Activated CD8-positive, alpha-beta memory T cell treated with anti-CD3 and anti-CD28 coated beads for 1 hour (primary cell): ENCODE data around the gene ITCH.
"Not testable (repeated sequence)": the region's sequence is repeated elsewhere in the genome, so short reads cannot be mapped to it uniquely, and the experiment has no call there.

Experiments used
- DNase-seq, 2 donors: peaks; one replicate each; pipeline ENCODE4 v3.0.0-alpha.2; 2020; ENCODE audit warnings: low read depth in 1 of 2; ENCODE audit errors: extremely low read depth in 1 of 2

ITCH gene

GRCh38 chr20:34377072-34377847 is 14.2 kb downstream of the ITCH start:
- DNase-seq, result no peak

- DNase-seq, result no peak
These were observed 19.1 kb downstream of the ITCH start for GRCh38 chr20:34382174-34382573.

GRCh38 chr20:34382877-34383455 is 19.9 kb downstream of the ITCH start:
- DNase-seq, result not testable (repeated sequence)

GRCh38 chr20:34385464-34385863 is 22.4 kb downstream of the ITCH start:
- no peak for DNase-seq

GRCh38 chr20:34388000-34388399 is 24.9 kb downstream of the ITCH start:
- DNase-seq, result no peak

- DNase-seq, result no peak
These were observed 25.6 kb downstream of the ITCH start for GRCh38 chr20:34388678-34389077.

- DNase-seq, result no peak
These were observed 26.3 kb downstream of the ITCH start for GRCh38 chr20:34389206-34389953.

- no peak for DNase-seq
These were observed 27.0 kb downstream of the ITCH start for GRCh38 chr20:34389954-34390555.

- DNase-seq, result no peak
These were observed 33.3 kb downstream of the ITCH start for GRCh38 chr20:34396408-34396807.

- no peak for DNase-seq
These were observed 34.0 kb downstream of the ITCH start for GRCh38 chr20:34397096-34397495.

GRCh38 chr20:34400776-34401175 is 37.7 kb downstream of the ITCH start:
- not testable (repeated sequence) for DNase-seq

- no peak for DNase-seq
These were observed 38.8 kb downstream of the ITCH start for GRCh38 chr20:34401741-34402455.

GRCh38 chr20:34402461-34402860 is 39.4 kb downstream of the ITCH start:
- no peak for DNase-seq

GRCh38 chr20:34403063-34403827 is 40.2 kb downstream of the ITCH start:
- DNase-seq, result no peak

- no peak for DNase-seq
These were observed 40.8 kb downstream of the ITCH start for GRCh38 chr20:34403908-34404307.

- DNase-seq, result no peak
These were observed 41.7 kb downstream of the ITCH start for GRCh38 chr20:34404803-34405202.

- DNase-seq, result not testable (repeated sequence)
These were observed 42.2 kb downstream of the ITCH start for GRCh38 chr20:34405247-34405651.

GRCh38 chr20:34405942-34406341 is 42.9 kb downstream of the ITCH start:
- DNase-seq, result not testable (repeated sequence)

GRCh38 chr20:34407962-34408474 is 44.9 kb downstream of the ITCH start:
- DNase-seq, result no peak

- no peak for DNase-seq
These were observed 47.3 kb downstream of the ITCH start for GRCh38 chr20:34410336-34410735.
